ENCODE measurements around the gene TRAPPC10.

Gene TRAPPC10

DNA sequence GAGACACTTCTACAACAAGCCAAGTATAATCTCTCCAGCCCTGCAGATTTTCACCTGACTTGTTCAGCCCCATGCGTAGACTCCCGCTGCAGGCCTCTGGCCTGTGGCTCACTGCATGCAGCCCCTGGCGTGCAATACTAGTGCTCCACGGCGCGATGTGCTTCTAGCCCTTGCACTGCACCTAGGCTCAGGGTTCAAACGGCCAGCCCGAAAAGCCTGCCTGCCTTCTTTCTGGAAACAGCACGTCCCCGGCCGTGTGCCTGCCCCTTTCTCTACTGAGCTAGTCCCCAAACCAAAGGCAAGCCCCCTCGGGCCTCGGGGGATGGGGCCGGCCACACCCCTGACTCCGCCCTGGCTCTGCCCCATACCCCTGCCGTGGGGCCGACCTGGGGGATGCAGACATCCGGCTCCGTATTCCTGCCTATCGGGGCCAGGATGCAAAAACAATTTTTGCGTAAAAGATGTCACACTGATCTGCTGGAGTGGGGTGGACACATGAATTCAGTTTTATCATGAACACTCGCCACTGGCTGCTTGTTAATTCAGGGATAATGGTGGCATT is 26.3 kb upstream of the TRAPPC10 start:
- DNase-seq (ENCODE audit: low read depth in 1 of 2, low spot score in 1 of 2), result no peak
- no peak overlapping the region for H3K4me3 ChIP-seq (replicated peaks; ENCODE audit: insufficient read depth, low read length)
- no peaks in the 10 kb centered on the region for H3K27me3 ChIP-seq (ENCODE audit: insufficient read depth, poor library complexity, severe bottlenecking)
- no peak overlapping the region for H3K27ac ChIP-seq (replicated peaks)
- TF ChIP-seq, protein P1, sequence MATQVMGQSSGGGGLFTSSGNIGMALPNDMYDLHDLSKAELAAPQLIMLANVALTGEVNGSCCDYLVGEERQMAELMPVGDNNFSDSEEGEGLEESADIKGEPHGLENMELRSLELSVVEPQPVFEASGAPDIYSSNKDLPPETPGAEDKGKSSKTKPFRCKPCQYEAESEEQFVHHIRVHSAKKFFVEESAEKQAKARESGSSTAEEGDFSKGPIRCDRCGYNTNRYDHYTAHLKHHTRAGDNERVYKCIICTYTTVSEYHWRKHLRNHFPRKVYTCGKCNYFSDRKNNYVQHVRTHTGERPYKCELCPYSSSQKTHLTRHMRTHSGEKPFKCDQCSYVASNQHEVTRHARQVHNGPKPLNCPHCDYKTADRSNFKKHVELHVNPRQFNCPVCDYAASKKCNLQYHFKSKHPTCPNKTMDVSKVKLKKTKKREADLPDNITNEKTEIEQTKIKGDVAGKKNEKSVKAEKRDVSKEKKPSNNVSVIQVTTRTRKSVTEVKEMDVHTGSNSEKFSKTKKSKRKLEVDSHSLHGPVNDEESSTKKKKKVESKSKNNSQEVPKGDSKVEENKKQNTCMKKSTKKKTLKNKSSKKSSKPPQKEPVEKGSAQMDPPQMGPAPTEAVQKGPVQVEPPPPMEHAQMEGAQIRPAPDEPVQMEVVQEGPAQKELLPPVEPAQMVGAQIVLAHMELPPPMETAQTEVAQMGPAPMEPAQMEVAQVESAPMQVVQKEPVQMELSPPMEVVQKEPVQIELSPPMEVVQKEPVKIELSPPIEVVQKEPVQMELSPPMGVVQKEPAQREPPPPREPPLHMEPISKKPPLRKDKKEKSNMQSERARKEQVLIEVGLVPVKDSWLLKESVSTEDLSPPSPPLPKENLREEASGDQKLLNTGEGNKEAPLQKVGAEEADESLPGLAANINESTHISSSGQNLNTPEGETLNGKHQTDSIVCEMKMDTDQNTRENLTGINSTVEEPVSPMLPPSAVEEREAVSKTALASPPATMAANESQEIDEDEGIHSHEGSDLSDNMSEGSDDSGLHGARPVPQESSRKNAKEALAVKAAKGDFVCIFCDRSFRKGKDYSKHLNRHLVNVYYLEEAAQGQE (IDR thresholded peaks at IDR 0.05; ENCODE audit: insufficient replicate concordance, low read depth), result no peak
- TF ChIP-seq POLR2AphosphoS5 (IDR thresholded peaks at IDR 0.05; ENCODE audit: low read depth), result no peak
- no peak for TF ChIP-seq SPI1 (IDR thresholded peaks at IDR 0.05; ENCODE audit: borderline replicate concordance, low read depth)
- TF ChIP-seq, protein P2, sequence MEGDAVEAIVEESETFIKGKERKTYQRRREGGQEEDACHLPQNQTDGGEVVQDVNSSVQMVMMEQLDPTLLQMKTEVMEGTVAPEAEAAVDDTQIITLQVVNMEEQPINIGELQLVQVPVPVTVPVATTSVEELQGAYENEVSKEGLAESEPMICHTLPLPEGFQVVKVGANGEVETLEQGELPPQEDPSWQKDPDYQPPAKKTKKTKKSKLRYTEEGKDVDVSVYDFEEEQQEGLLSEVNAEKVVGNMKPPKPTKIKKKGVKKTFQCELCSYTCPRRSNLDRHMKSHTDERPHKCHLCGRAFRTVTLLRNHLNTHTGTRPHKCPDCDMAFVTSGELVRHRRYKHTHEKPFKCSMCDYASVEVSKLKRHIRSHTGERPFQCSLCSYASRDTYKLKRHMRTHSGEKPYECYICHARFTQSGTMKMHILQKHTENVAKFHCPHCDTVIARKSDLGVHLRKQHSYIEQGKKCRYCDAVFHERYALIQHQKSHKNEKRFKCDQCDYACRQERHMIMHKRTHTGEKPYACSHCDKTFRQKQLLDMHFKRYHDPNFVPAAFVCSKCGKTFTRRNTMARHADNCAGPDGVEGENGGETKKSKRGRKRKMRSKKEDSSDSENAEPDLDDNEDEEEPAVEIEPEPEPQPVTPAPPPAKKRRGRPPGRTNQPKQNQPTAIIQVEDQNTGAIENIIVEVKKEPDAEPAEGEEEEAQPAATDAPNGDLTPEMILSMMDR (IDR thresholded peaks at IDR 0.05; ENCODE audit: insufficient read depth, low read length), result no peak
- TF ChIP-seq GABPA (IDR thresholded peaks at IDR 0.05; ENCODE audit: low read depth), result no peak

DNA sequence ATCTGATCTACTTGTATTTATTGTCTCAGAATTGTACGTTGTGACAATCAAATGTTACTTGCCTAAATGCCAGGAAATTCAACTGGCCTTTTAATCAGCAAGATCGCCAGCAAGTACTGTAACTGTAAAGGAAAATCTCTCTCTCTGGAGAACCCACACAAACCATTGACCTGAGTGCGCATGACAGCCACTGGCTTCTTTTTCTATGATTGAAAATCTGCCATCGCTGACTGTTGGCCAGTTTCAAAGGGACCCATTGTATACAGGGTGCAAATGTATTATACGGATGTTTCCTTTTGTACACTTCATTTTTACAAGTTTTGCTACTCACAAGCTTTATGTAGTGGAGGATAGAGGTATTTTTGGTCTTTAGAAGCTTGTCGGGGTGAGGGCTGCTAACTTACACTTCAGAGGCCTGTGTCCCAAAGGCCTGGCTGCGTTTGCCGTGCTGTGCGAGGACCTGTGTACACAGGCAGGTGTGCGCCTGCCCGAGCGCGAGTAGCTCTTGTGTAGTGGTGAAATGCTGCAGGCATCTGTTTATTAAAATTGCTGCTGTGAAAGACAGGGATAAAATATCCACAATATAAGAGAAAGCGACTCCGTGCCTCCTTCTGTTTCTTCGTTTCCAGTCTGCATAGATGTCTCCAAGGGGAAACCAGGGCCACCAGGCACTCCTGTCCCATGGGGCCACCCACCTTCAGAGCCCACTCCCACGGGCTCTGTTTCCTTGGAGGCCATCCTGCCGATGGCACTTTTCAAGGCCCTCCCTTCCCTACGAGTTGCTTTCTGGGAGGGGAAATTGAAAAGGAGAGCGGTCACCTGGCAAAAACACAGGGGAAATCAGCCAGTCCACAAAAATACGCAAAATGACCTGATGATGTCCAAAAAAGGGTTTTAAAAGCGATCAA is 25.3 kb upstream of the TRAPPC10 start:
- Histone ChIP-seq H3K27ac (replicated peaks) (no peak overlapping the region), H3K4me3 (replicated peaks; ENCODE audit: insufficient read depth, low read length) (no peak overlapping the region), H3K27me3 (ENCODE audit: insufficient read depth, poor library complexity, severe bottlenecking) (no peaks in the 10 kb centered on the region)
- no peak for DNase-seq (ENCODE audit: low read depth in 1 of 2, low spot score in 1 of 2)
- TF ChIP-seq POLR2AphosphoS5 (IDR thresholded peaks at IDR 0.05; ENCODE audit: low read depth) (no peak), SPI1 (IDR thresholded peaks at IDR 0.05; ENCODE audit: borderline replicate concordance, low read depth) (no peak), GABPA (IDR thresholded peaks at IDR 0.05; ENCODE audit: low read depth) (no peak)
- TF ChIP-seq, protein P2 (IDR thresholded peaks at IDR 0.05; ENCODE audit: insufficient read depth, low read length), result no peak
- TF ChIP-seq, protein P1 (IDR thresholded peaks at IDR 0.05; ENCODE audit: insufficient replicate concordance, low read depth), result no peak

DNA sequence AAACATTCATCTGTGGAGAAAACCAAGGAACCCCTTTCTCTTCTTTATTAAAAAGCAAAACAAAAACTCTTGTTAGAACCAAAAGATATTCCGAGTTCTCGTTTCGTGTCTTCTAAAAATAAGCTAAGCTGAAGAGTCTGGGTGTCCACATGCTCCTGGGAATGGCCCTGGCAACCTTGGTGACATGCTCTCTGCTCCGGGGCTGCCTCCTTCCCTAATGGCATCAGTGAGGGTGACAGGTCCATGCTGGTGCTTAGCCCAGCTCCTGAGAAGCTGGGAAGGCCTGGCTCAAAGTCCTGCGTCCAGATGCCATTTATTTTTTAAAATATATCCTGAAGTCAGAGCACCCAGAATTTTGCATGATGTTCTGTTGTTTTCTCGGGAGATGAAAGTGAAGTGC is 24.6 kb upstream of the TRAPPC10 start:
- no peaks in the 10 kb centered on the region for H3K27me3 ChIP-seq (ENCODE audit: insufficient read depth, poor library complexity, severe bottlenecking)
- H3K27ac ChIP-seq (replicated peaks), result no peak overlapping the region
- DNase-seq (ENCODE audit: low read depth in 1 of 2, low spot score in 1 of 2), result no peak
- no peak overlapping the region for H3K4me3 ChIP-seq (replicated peaks; ENCODE audit: insufficient read depth, low read length)
- TF ChIP-seq GABPA (IDR thresholded peaks at IDR 0.05; ENCODE audit: low read depth), result no peak

DNA sequence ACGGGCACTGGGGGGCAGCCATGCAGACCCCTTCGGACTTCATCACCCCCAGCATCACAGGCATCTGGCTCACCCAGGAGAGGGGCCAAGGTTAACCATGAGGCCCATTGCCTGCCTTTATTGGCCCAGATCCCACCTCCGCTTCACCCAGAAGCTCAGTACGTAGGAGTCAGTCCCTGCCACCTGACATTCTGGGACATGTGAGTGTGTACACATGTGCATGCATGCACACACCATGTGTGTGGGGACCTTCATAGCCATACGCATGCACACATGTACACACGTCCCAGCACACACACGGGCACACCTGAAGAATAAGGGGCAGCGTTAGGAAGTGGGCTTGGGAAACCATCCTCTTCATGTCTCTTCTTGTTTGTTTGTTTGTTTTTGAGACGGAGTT is 24.1 kb upstream of the TRAPPC10 start:
- no peak overlapping the region for H3K4me3 ChIP-seq (replicated peaks; ENCODE audit: insufficient read depth, low read length)
- no peak overlapping the region for H3K27ac ChIP-seq (replicated peaks)
- no peak for TF ChIP-seq SPI1 (IDR thresholded peaks at IDR 0.05; ENCODE audit: borderline replicate concordance, low read depth)
- TF ChIP-seq, protein P1 (IDR thresholded peaks at IDR 0.05; ENCODE audit: insufficient replicate concordance, low read depth), result no peak
- TF ChIP-seq, protein P2 (IDR thresholded peaks at IDR 0.05; ENCODE audit: insufficient read depth, low read length), result no peak
- TF ChIP-seq POLR2AphosphoS5 (IDR thresholded peaks at IDR 0.05; ENCODE audit: low read depth), result no peak
- TF ChIP-seq GABPA (IDR thresholded peaks at IDR 0.05; ENCODE audit: low read depth), result no peak
- DNase-seq (ENCODE audit: low read depth in 1 of 2, low spot score in 1 of 2), result no peak
- H3K27me3 ChIP-seq (ENCODE audit: insufficient read depth, poor library complexity, severe bottlenecking), result no peaks in the 10 kb centered on the region
